H1 (cell line): ENCODE data around the gene ARFRP1. TPM values are rescaled to one million over a fixed set of nuclear protein-coding genes. Genes with fewer than 3 reads are reported as not detected.
A peak's percentile ranks its signal among the peaks of the same experiment; 100 is the strongest.

Experiments
- CTCF ChIA-PET: fragments of 300-600 bp; sonication (Branson Sonifier 250); formaldehyde crosslinking; loops from one replicate; lab custom pipeline; 2021; ENCODE audit not compliant: partially characterized antibody; lab: Charles Lee
- POLR2A ChIA-PET: fragments of 300-600 bp; sonication (Branson Sonifier 250); formaldehyde crosslinking; loops from one replicate; lab custom pipeline; 2021; ENCODE audit warnings: inconsistent platforms; ENCODE audit not compliant: partially characterized antibody; lab: Charles Lee
- DNase-seq, 2 experiments: peaks; one replicate each; pipeline versions ENCODE4 v3.0.0 to v3.0.0-alpha.2; 2010 to 2022; ENCODE audit warnings: low spot score in 2 of 2, low read depth in 1 of 2, mixed read lengths in 1 of 2
- FAIRE-seq: peaks from 2 replicates; lab custom pipeline; 2011; peaks lifted over from hg19 to GRCh38; lab: Jason Lieb, UNC
- H2AFZ ChIP-seq: 2 replicates; pipeline ENCODE4 v1.8.1; 2012; ENCODE audit warnings: low read length, inconsistent platforms
- H2AK5ac ChIP-seq: 2 replicates; pipeline ENCODE4 v1.6.1; 2013; ENCODE audit warnings: low read depth, low read length
- H2BK120ac ChIP-seq: replicated peaks from 2 replicates; pipeline ENCODE3; 2013; ENCODE audit warnings: low read depth, low read length, inconsistent platforms
- H2BK12ac ChIP-seq: 2 replicates; pipeline ENCODE4 v1.6.1; 2013; ENCODE audit warnings: low read depth, low read length
- H2BK15ac ChIP-seq: 2 replicates; pipeline ENCODE4 v1.6.1; 2013; ENCODE audit warnings: low read length
- H2BK20ac ChIP-seq: 2 replicates; pipeline ENCODE4 v1.6.1; 2013; ENCODE audit warnings: low read length
- H2BK5ac ChIP-seq: 2 replicates; pipeline ENCODE4 v1.6.1; 2013; ENCODE audit warnings: low read depth, low read length
- H3K14ac ChIP-seq: 2 replicates; pipeline ENCODE4 v1.6.1; 2013; ENCODE audit warnings: inconsistent platforms; ENCODE audit not compliant: insufficient read length
- H3K18ac ChIP-seq: 2 replicates; pipeline ENCODE4 v1.6.1; 2013; ENCODE audit warnings: low read length; ENCODE audit errors: extremely low read depth
- H3K23ac ChIP-seq: 2 replicates; pipeline ENCODE4 v1.6.1; 2013; ENCODE audit warnings: inconsistent platforms; ENCODE audit not compliant: insufficient read length
- H3K23me2 ChIP-seq: 2 replicates; pipeline ENCODE4 v1.6.1; 2013; ENCODE audit warnings: low read depth, low read length
- H3K27ac ChIP-seq: 2 replicates; pipeline ENCODE4 v1.6.1; 2011; ENCODE audit warnings: low read depth, low read length, inconsistent platforms
- H3K27me3 ChIP-seq, 4 experiments: replicated peaks in 1 of 4; 1 replicate in 1 of 4; 2 replicates in 3 of 4; pipeline versions ENCODE4 v1.6.1 to v1.8.1; 2011 to 2013; ENCODE audit warnings: low read length in 3 of 4, mild to moderate bottlenecking in 3 of 4, inconsistent platforms in 2 of 4, mixed read lengths in 2 of 4, moderate library complexity in 1 of 4; ENCODE audit not compliant: control insufficient read depth in 3 of 4, insufficient read depth in 3 of 4; ENCODE audit errors: extremely low read depth in 1 of 4
- H3K36me3 ChIP-seq, 4 experiments: 2 replicates each; pipeline versions ENCODE4 v1.6.1 to v1.8.1; 2011 to 2013; ENCODE audit warnings: mild to moderate bottlenecking in 4 of 4, low read length in 3 of 4, moderate library complexity in 2 of 4, control low read depth in 1 of 4, inconsistent platforms in 1 of 4; ENCODE audit not compliant: insufficient read depth in 4 of 4, control insufficient read depth in 2 of 4
- H3K4ac ChIP-seq: replicated peaks from 2 replicates; pipeline ENCODE3; 2013; ENCODE audit warnings: low read length, low read depth, mixed read lengths, inconsistent platforms; ENCODE audit not compliant: insufficient read length
- H3K4me1 ChIP-seq, 4 experiments: replicated peaks in 1 of 4; 1 replicate in 1 of 4; 2 replicates in 3 of 4; pipeline versions ENCODE4 v1.6.1 to v1.8.1; 2011 to 2013; ENCODE audit warnings: low read length in 3 of 4, inconsistent platforms in 2 of 4, mixed read lengths in 1 of 4; ENCODE audit not compliant: insufficient read depth in 4 of 4, control insufficient read depth in 3 of 4
- H3K4me2 ChIP-seq, 2 experiments: 2 replicates each; pipeline versions ENCODE4 v1.6.1 to v1.8.1; 2011 to 2013; ENCODE audit warnings: low read depth in 2 of 2, low read length in 2 of 2, control low read depth in 1 of 2, inconsistent platforms in 1 of 2, mild to moderate bottlenecking in 1 of 2; ENCODE audit not compliant: insufficient read depth in 1 of 2
- H3K4me3 ChIP-seq, 4 experiments: fragments of 200-600, 300-600 bp in 1 of 4; sonication (generic), shearing (Covaris generic), sonication (Bioruptor Twin) in 1 of 4; 2 replicates each; pipeline versions ENCODE4 v1.5.1 to v1.8.1; 2011 to 2016; ENCODE audit warnings: low read length in 4 of 4, low read depth in 3 of 4, control low read depth in 2 of 4, inconsistent platforms in 2 of 4, mild to moderate bottlenecking in 2 of 4, mixed read lengths in 1 of 4, moderate library complexity in 1 of 4; ENCODE audit not compliant: insufficient read depth in 2 of 4; ENCODE audit errors: extremely low read depth in 1 of 4
- H3K56ac ChIP-seq: replicated peaks from 2 replicates; pipeline ENCODE3; 2013; ENCODE audit warnings: low read depth, mild to moderate bottlenecking, mixed read lengths, low read length, inconsistent platforms; ENCODE audit not compliant: insufficient read length
- H3K79me1 ChIP-seq: 2 replicates; pipeline ENCODE4 v1.6.1; 2013; ENCODE audit warnings: low read depth, low read length, control low read depth
- H3K79me2 ChIP-seq, 2 experiments: 2 replicates each; pipeline versions ENCODE4 v1.6.1 to v1.8.1; 2012 to 2013; ENCODE audit warnings: low read length in 2 of 2, mild to moderate bottlenecking in 2 of 2, inconsistent platforms in 1 of 2; ENCODE audit not compliant: insufficient read depth in 2 of 2, control insufficient read depth in 1 of 2
- H3K9ac ChIP-seq, 4 experiments: replicated peaks in 1 of 4; 1 replicate in 1 of 4; 2 replicates in 3 of 4; pipeline versions ENCODE4 v1.6.1 to v1.8.1; 2011 to 2013; ENCODE audit warnings: low read depth in 3 of 4, low read length in 3 of 4, control low read depth in 2 of 4, mild to moderate bottlenecking in 2 of 4, moderate library complexity in 2 of 4, inconsistent platforms in 1 of 4; ENCODE audit errors: extremely low read depth in 1 of 4
- H3K9me3 ChIP-seq, 2 experiments: 2 replicates each; pipeline versions ENCODE4 v1.6.1 to v1.8.1; 2012 to 2013; ENCODE audit warnings: mild to moderate bottlenecking in 2 of 2, moderate library complexity in 2 of 2, control low read depth in 1 of 2, inconsistent platforms in 1 of 2, low read depth in 1 of 2, low read length in 1 of 2, mixed read lengths in 1 of 2; ENCODE audit not compliant: insufficient read depth in 2 of 2
- H4K20me1 ChIP-seq, 2 experiments: replicated peaks in 1 of 2; 2 replicates each; pipeline versions ENCODE3 to v1.8.1; 2011 to 2013; ENCODE audit warnings: inconsistent platforms in 2 of 2, low read length in 2 of 2, mild to moderate bottlenecking in 1 of 2; ENCODE audit not compliant: insufficient read depth in 2 of 2, control insufficient read depth in 1 of 2
- H4K5ac ChIP-seq: 2 replicates; pipeline ENCODE4 v1.6.1; 2013; ENCODE audit warnings: low read length, low read depth, mixed read lengths, inconsistent platforms; ENCODE audit not compliant: insufficient read length
- H4K8ac ChIP-seq: 2 replicates; pipeline ENCODE4 v1.8.0; 2013; ENCODE audit warnings: mild to moderate bottlenecking, moderate library complexity, low read length, inconsistent platforms; ENCODE audit not compliant: insufficient read depth; ENCODE audit errors: extremely low read depth
- H4K91ac ChIP-seq: replicated peaks from 2 replicates; pipeline ENCODE3; 2013; ENCODE audit warnings: low read length, mixed read lengths, inconsistent platforms; ENCODE audit not compliant: insufficient read length
- HDAC6 ChIP-seq: IDR thresholded peaks from one replicate; pipeline ENCODE4 v1.7.1; 2012; ENCODE audit warnings: low read depth, mild to moderate bottlenecking, inconsistent platforms, low read length, moderate library complexity
- JUN ChIP-seq: IDR thresholded peaks from 2 replicates; pipeline ENCODE4 v1.6.1; 2011; ENCODE audit warnings: low read depth, mild to moderate bottlenecking, improper control_type of control experiment, low read length
- KDM1A ChIP-seq: fragments of 200-600, 300-600 bp; sonication (generic); IDR thresholded peaks from 2 replicates; pipeline ENCODE4 v1.7.1; 2016; ENCODE audit warnings: mild to moderate bottlenecking, low read length, borderline replicate concordance
- WGBS, 2 experiments: shearing (Covaris generic) in 1 of 2; methylation state at CpG; one replicate each; pipeline versions ENCODE4 v1.1.6 to v1.1.7; 2013 to 2015; ENCODE audit warnings: low lambda C conversion rate in 2 of 2, mixed read lengths in 2 of 2, inconsistent platforms in 1 of 2, low coverage in 1 of 2, missing lambda C conversion rate in 1 of 2; ENCODE audit not compliant: insufficient replicate concordance in 2 of 2, insufficient coverage in 1 of 2, insufficient read length in 1 of 2; ENCODE audit errors: extremely low coverage in 1 of 2, missing lambda C conversion rate in 1 of 2; 5-methylcytosine and 5-hydroxymethylcytosine counted together
- polyA plus RNA-seq, 7 experiments: library from polyadenylated mRNA; depleted of rRNA in 3 of 7; stranded (reverse) in 5 of 7; unstranded in 2 of 7; fragments of >200 nt in 5 of 7; fragments of 200-250 nt in 2 of 7; gene quantifications; 1 replicate in 5 of 7; 2 replicates in 1 of 7; 4 replicates in 1 of 7; pipeline versions ENCODE4 v1.2.1 to v1.2.3, GENCODE V29; 2011 to 2013; ENCODE audit warnings: missing spikeins in 2 of 7, mixed read lengths in 2 of 7
- total RNA-seq: library from RNA; stranded (reverse); fragmentation: NEBNext Ultra II Directional; extraction: Animal tissue kit (Norgen Biotek cat#: 25700); gene quantifications from 2 replicates; pipeline ENCODE4 v1.2.1, GENCODE V29; 2021

The ARFRP1 gene
- total and polyA plus RNA-seq, 2 of the 8 experiments (the other 6 are each of a cell fraction or from before 2014, with no cell fraction given): 12.9 to 22.9 TPM

DNA sequence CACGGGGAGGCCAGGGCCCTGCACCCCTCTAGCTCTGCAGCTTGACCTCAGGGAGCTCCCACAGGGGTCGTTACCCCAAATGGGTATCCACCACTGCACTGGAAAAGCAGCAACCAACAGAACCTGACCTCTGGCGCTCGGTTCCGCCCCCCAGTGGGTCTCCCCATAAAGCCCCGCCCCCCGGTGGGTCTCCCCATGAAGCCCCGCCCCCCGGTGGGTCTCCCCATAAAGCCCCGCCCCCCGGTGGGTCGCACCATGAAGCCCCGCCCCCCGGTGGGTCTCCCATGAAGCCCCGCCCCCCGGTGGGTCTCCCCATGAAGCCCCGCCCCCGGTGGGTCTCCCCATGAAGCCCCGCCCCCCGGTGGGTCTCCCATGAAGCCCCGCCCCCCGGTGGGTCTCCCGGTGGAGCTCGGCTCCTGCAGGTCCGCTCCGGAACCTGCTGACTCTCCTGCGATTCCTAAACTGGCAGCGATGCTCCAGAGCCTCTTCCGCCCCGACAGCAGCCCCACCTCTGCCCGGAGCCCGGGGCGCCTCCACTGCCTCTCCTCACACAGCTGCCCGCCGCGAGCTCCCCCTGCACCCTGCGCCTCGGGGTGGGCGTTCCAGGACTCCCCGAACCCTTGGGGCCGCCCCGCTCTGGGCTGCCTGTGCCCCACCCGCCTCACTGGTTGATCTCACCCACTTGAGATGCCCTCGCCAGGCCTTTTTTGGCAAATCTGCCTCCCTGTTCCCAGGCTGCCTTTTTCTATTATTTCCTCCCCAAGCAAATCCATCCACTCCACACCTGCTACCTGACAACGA is 43.9 kb upstream of the ARFRP1 start:
- ChIA-PET POLR2A (interaction anchor here (0.6 to 4.5 kb wide), 5 partner anchors 11 to 56 kb away, joined by 3 to 23 read pairs (median 3); partner anchors contain the start of genes LIME1 and TNFRSF6B), CTCF (interaction anchor here (0.5 to 4.4 kb wide), 6 partner anchors 9 to 525 kb away, joined by 3 to 17 read pairs (median 3); partner anchors contain the start of gene TPD52L2)
- peak overlapping the region; percentile 83; the same call in 1 of the 2 replicates for H2BK5ac ChIP-seq
- H3K4me3 ChIP-seq: no peak overlapping the region
- H3K18ac ChIP-seq: peak overlapping the region; percentile 78
- no peak overlapping the region for H3K23ac ChIP-seq
- no peak overlapping the region for H3K27ac ChIP-seq
- peak overlapping the region; percentile 90 for H3K4ac ChIP-seq
- no peak overlapping the region for H3K9ac ChIP-seq
- peak overlapping the region; percentile 53; the same call in 1 of the 2 replicates for H2AK5ac ChIP-seq
- peak overlapping the region; percentile 75; the same call in 1 of the 2 replicates for H4K8ac ChIP-seq
- peaks cover 0 to 20% (median 4%) of the 10 kb centered on the region in 4 experiments; a peak in 6 of 7 replicates for H3K4me1 ChIP-seq
- peak overlapping the region; percentile 63 for H4K5ac ChIP-seq
- no peak for TF ChIP-seq KDM1A
- no peak for TF ChIP-seq JUN
- no peak for TF ChIP-seq HDAC6
- no peaks in the 10 kb centered on the region; the same call in 1 of the 2 replicates for H3K79me1 ChIP-seq
- DNase-seq: no peak
- no peak overlapping the region for H2BK120ac ChIP-seq
- H3K56ac ChIP-seq: no peak overlapping the region
- peaks cover 0 to 2% (median 0%) of the 10 kb centered on the region in 4 experiments; a peak in 2 of 8 replicates for H3K36me3 ChIP-seq
- peak overlapping the region; percentile 27; the same call in 1 of the 2 replicates for H2BK12ac ChIP-seq
- H3K23me2 ChIP-seq: no peaks in the 10 kb centered on the region
- H4K91ac ChIP-seq: peak overlapping the region; percentile 40
- H2BK15ac ChIP-seq: no peak overlapping the region
- no peak overlapping the region for H3K14ac ChIP-seq
- 99% methylated on average over 9 of the region's 45 CpGs; no CpG with 5 or more reads in 1 of the 2 experiments for WGBS, 2 experiments
- H2BK20ac ChIP-seq: no peak overlapping the region
- FAIRE-seq: no peak
- no peaks in the 10 kb centered on the region for H3K79me2 ChIP-seq
- no peaks in the 10 kb centered on the region for H3K9me3 ChIP-seq
- no peak overlapping the region for H3K4me2 ChIP-seq
- no peaks in the 10 kb centered on the region for H3K27me3 ChIP-seq
- H2AFZ ChIP-seq: no peak overlapping the region
- H4K20me1 ChIP-seq: peaks cover 0 to 2% of the 10 kb centered on the region in 2 experiments
